ENCODE measurements around the gene PGF. TPM values are rescaled to one million over a fixed set of nuclear protein-coding genes. Genes with fewer than 3 reads are reported as not detected.

Gene PGF
- total RNA-seq, 1 donor from 2014 or later = 4.7 TPM

- intact Hi-C loops (cut with DNase I) = loop anchor here (10.0 kb wide), 1 partner anchor 175 kb away; no protein-coding TSS in a partner anchor
- no peaks in the 10 kb centered on the region for H3K27me3 ChIP-seq
- H3K4me1 ChIP-seq = peaks cover 20% of the 10 kb centered on the region
- no peak for TF ChIP-seq CTCF (IDR thresholded peaks at IDR 0.05)
- ATAC-seq (no peak), DNase-seq (no peak)
- H3K27ac ChIP-seq = no peak overlapping the region
- H3K9me3 ChIP-seq = no peaks in the 10 kb centered on the region
- H3K4me3 ChIP-seq = no peak overlapping the region
- peaks cover 5% of the 10 kb centered on the region for H3K36me3 ChIP-seq
These were observed 45.5 kb downstream of the PGF start for GRCh38 chr14:74909911-74910310.

GRCh38 chr14:74909501-74909900 lies 45.9 kb downstream of the PGF start:
- DNase-seq = no peak
- peaks cover 5% of the 10 kb centered on the region for H3K36me3 ChIP-seq
- H3K4me1 ChIP-seq = peaks cover 19% of the 10 kb centered on the region
- ATAC-seq = no peak
- TF ChIP-seq CTCF (IDR thresholded peaks at IDR 0.05) = no peak
- no peaks in the 10 kb centered on the region for H3K27me3 ChIP-seq
- no peaks in the 10 kb centered on the region for H3K9me3 ChIP-seq
- H3K4me3 ChIP-seq = no peak overlapping the region
- intact Hi-C loops (cut with DNase I) = no loop called here
- H3K27ac ChIP-seq = no peak overlapping the region

GRCh38 chr14:74908861-74909341 lies 46.5 kb downstream of the PGF start:
- peaks cover 15% of the 10 kb centered on the region for H3K4me1 ChIP-seq
- peaks cover 8% of the 10 kb centered on the region for H3K36me3 ChIP-seq
- H3K27ac ChIP-seq = no peak overlapping the region
- TF ChIP-seq CTCF (IDR thresholded peaks at IDR 0.05) = no peak
- intact Hi-C loops (cut with DNase I) = no loop called here
- H3K9me3 ChIP-seq = no peaks in the 10 kb centered on the region
- ATAC-seq = no peak
- H3K27me3 ChIP-seq = no peaks in the 10 kb centered on the region
- DNase-seq = no peak
- no peak overlapping the region for H3K4me3 ChIP-seq

GRCh38 chr14:74907744-74908143 lies 47.7 kb downstream of the PGF start:
- no peak for TF ChIP-seq CTCF (IDR thresholded peaks at IDR 0.05)
- intact Hi-C loops (cut with DNase I) = no loop called here
- Histone ChIP-seq H3K27ac (no peak overlapping the region), H3K4me1 (peaks cover 15% of the 10 kb centered on the region), H3K9me3 (no peaks in the 10 kb centered on the region), H3K4me3 (no peak overlapping the region), H3K27me3 (no peaks in the 10 kb centered on the region), H3K36me3 (peaks cover 20% of the 10 kb centered on the region)
- no peak for DNase-seq
- ATAC-seq = no peak

GRCh38 chr14:74906925-74907521 lies 48.4 kb downstream of the PGF start:
- H3K27ac ChIP-seq = no peak overlapping the region

More at GRCh38 chr14:74906925-74907521, 48.4 kb downstream of the PGF start:
- Histone ChIP-seq H3K4me3 (no peak overlapping the region), H3K9me3 (no peaks in the 10 kb centered on the region), H3K4me1 (peaks cover 15% of the 10 kb centered on the region), H3K36me3 (peaks cover 27% of the 10 kb centered on the region), H3K27me3 (no peaks in the 10 kb centered on the region)
- peak; percentile 5 for ATAC-seq
- DNase-seq = no peak
- no peak for TF ChIP-seq CTCF (IDR thresholded peaks at IDR 0.05)
- intact Hi-C loops (cut with DNase I) = no loop called here

Data from upper lobe of right lung (tissue), 1 donor.